Heart right ventricle (tissue), 16 donors: ENCODE results near the gene MYRF. TPM values are rescaled to one million over a fixed set of nuclear protein-coding genes. Genes with fewer than 3 reads are reported as not detected.

Source experiments
- ATAC-seq, 8 donors: fragments of 200-7000 bp; cut with Tn5 transposase; one replicate each; pipeline ENCODE4 v1.9.1; 2020; ENCODE audit warnings: mild to moderate bottlenecking in 8 of 8, moderate library complexity in 8 of 8, moderate number of reproducible peaks in 1 of 8
- DNase-seq, 2 donors: peaks; one replicate each; pipeline ENCODE4 v3.0.0-alpha.2; 2020
- H3K27ac ChIP-seq, 10 donors: fragments of 200-600 bp; sonication (generic) in 2 of 10; one replicate each; pipeline versions ENCODE4 v1.5.0 to v1.8.0; 2020 to 2022; ENCODE audit warnings: mild to moderate bottlenecking in 3 of 10
- H3K27me3 ChIP-seq, 7 donors: fragments of 200-600 bp; one replicate each; pipeline ENCODE4 v1.8.0; 2021 to 2022; ENCODE audit warnings: mild to moderate bottlenecking in 2 of 7
- H3K36me3 ChIP-seq, 9 donors: fragments of 200-600 bp; sonication (generic) in 1 of 9; one replicate each; pipeline versions ENCODE4 v1.5.0 to v1.8.0; 2020 to 2022; ENCODE audit warnings: mild to moderate bottlenecking in 2 of 9
- H3K4me1 ChIP-seq, 9 donors: fragments of 200-600 bp; sonication (generic) in 1 of 9; one replicate each; pipeline versions ENCODE4 v1.5.0 to v1.8.0; 2020 to 2022; ENCODE audit warnings: mild to moderate bottlenecking in 4 of 9
- H3K4me3 ChIP-seq, 10 donors: fragments of 200-600 bp; sonication (generic) in 2 of 10; one replicate each; pipeline versions ENCODE4 v1.5.0 to v1.8.0; 2020 to 2022; ENCODE audit warnings: mild to moderate bottlenecking in 7 of 10, moderate library complexity in 2 of 10
- H3K9me3 ChIP-seq, 11 donors: fragments of 200-600 bp in 10 of 11; sonication (generic) in 2 of 11; one replicate each; pipeline versions ENCODE4 v1.5.0 to v1.8.0; 2013 to 2022; ENCODE audit warnings: mild to moderate bottlenecking in 2 of 11, control low read depth in 1 of 11, moderate library complexity in 1 of 11
- WGBS, 2 donors: extraction: QIAGEN DNeasy Blood & Tissue Kit; methylation state at CpG; one replicate each; pipeline ENCODE4 v1.1.7; 2013; ENCODE audit warnings: inconsistent platforms in 1 of 2; 5-methylcytosine and 5-hydroxymethylcytosine counted together
- intact Hi-C, 10 donors: fragments of 100-400 bp; cut with DNase I; formaldehyde crosslinking; loops; one replicate each; pipeline versions ENCODE4 v1.11.1 to v1.14.2; 2022
- polyA plus RNA-seq, 2 donors: library from polyadenylated mRNA; stranded (reverse); fragments of 200-250 nt; gene quantifications; one replicate each; pipeline ENCODE4 v1.2.3, GENCODE V29; 2013
- total RNA-seq, 10 donors: library from RNA; stranded (reverse); fragmentation: NEBNext Ultra II Directional in 3 of 10; extraction: Animal tissue kit (Norgen Biotek cat#: 25700) in 3 of 10; gene quantifications; one replicate each; pipeline versions ENCODE4 v1.2.1 to v1.2.4, GENCODE V29; 2021 to 2023
- TF ChIP-seq, protein P1 (sequence below), 9 donors: fragments of 200-600 bp; sonication (generic) in 2 of 9; IDR thresholded peaks; one replicate each; pipeline versions ENCODE4 v1.5.0 to v1.8.0; 2021 to 2022; ENCODE audit warnings: antibody characterized with exemption in 9 of 9, mild to moderate bottlenecking in 5 of 9, moderate library complexity in 1 of 9
- donor health status: Arrhythmogenic right ventricular cardiomyopathy.
- donor health status: ischemic (EF 13 %, LVEDD 7.1; RV severe dilation, severe dysfunction).
- donor health status: healthy with polysubstance abuse.
- donor health status: DM: no; HTN: yes; CAD: no.
- donor health status: DM: no; HTN: no; CAD: no.
- donor health status: ischemic (EF 25% LVEDD 6.9; RV normal size, moderate dysfunction).
- donor health status: ischemic (EF 25% LVEDD 5.7; RV mildly dilated, moderate dysfunction).
- donor health status: healthy.
- donor health status: DM: yes; HTN: yes; CAD: no.
- donor health status: Ischemic cardiomyopathy.
- donor health status: ischemic (EF 35%, LVEDD 5.7; RV mildly dilated, moderate dysfunction).
- donor health status: nonischemic (EF 11% LVEDD 7.7; RV severe dilation, severe dysfunction).
- donor health status: DM: yes; HTN: yes; CAD: no.
- donor health status: PGD.
- donor health status: ischemic (EF 29% LVEDD 5.4; RV normal size, mild dysfunction).
- donor health status: nonischemic (EF 23%, LVEDD 6.1; RV moderate dilation, normal function).

The MYRF gene
- total and polyA plus RNA-seq, 12 donors: 0.13 to 1.2 (median 0.26) TPM

DNA sequence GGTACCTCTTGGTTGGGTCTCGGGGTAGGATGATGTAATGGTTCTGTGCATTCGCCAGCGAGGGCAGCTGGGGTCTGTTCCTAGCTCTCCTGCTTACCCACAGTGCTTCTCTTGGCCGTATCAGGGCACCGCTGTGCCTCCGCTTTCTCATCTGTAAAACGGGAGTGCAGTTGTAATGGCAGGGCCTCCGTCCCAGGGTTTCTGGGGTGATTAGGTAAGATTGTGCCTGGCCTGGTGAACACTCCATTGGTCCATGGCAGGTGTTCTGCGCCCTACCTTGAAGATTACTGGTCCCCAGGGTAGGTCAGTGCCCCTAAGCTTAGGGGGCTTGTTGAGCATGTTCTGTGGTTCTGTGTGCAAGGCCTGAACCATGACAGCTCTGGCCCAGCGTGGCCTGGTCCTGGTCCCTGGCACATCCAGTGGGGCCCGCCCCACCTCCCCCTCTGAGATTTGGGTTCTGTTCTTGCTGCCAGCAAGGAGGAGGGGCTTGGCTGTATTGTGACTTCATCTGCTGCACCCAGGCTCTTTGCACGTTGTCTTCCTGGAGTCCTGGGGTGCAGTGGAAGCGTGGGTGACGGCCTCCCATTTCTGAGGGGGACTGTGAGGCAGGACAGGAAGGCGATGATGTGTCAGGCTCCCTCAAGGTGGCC lies 4.9 kb downstream of the MYRF start:
- TF ChIP-seq, protein P1, sequence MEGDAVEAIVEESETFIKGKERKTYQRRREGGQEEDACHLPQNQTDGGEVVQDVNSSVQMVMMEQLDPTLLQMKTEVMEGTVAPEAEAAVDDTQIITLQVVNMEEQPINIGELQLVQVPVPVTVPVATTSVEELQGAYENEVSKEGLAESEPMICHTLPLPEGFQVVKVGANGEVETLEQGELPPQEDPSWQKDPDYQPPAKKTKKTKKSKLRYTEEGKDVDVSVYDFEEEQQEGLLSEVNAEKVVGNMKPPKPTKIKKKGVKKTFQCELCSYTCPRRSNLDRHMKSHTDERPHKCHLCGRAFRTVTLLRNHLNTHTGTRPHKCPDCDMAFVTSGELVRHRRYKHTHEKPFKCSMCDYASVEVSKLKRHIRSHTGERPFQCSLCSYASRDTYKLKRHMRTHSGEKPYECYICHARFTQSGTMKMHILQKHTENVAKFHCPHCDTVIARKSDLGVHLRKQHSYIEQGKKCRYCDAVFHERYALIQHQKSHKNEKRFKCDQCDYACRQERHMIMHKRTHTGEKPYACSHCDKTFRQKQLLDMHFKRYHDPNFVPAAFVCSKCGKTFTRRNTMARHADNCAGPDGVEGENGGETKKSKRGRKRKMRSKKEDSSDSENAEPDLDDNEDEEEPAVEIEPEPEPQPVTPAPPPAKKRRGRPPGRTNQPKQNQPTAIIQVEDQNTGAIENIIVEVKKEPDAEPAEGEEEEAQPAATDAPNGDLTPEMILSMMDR (IDR thresholded peaks at IDR 0.05): no peak
- H3K27ac ChIP-seq: no peak overlapping the region
- ATAC-seq: no peak
- H3K9me3 ChIP-seq: no peaks in the 10 kb centered on the region
- H3K27me3 ChIP-seq: peaks cover 0 to 16% (median 8%) of the 10 kb centered on the region in 7 donors
- peaks cover 0 to 15% (median 4%) of the 10 kb centered on the region in 9 donors for H3K4me1 ChIP-seq
- no peak overlapping the region for H3K4me3 ChIP-seq
- intact Hi-C loops: no loop called here
- 89 to 90% methylated on average over 15 of the region's 15 CpGs for WGBS, 2 donors
- no peaks in the 10 kb centered on the region for H3K36me3 ChIP-seq
- no peak for DNase-seq

DNA sequence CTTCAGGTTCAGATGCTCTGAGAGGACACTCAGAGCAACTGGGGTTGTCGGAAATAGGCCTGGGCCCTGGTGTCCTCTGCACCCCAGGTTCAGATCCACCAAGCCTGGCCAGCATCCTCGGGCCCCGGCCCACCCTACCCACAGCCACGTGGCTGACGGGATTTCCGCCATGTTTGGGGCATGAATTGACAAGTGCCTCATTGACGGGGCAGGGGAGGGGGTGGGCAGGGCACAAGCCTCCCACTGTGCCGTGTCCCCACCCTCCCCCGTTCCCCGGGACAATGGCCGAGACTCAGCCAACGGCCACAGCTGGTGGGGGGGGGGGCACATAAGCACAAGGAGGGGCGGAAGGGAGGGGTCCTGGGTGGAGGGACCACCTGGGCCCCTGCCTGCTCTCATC lies 8.5 kb downstream of the MYRF start:
- TF ChIP-seq, protein P1 (IDR thresholded peaks at IDR 0.05): no peak
- 70 to 80% methylated on average over 13 of the region's 13 CpGs for WGBS, 2 donors
- DNase-seq (no peak), ATAC-seq (no peak)
- H3K36me3 ChIP-seq: no peaks in the 10 kb centered on the region
- H3K27me3 ChIP-seq: peaks cover 0 to 21% (median 3%) of the 10 kb centered on the region in 7 donors
- H3K4me1 ChIP-seq: peaks cover 0 to 10% (median 0%) of the 10 kb centered on the region in 9 donors
- intact Hi-C loops: no loop called here
- no peak overlapping the region for H3K4me3 ChIP-seq
- no peak overlapping the region for H3K27ac ChIP-seq
- no peaks in the 10 kb centered on the region for H3K9me3 ChIP-seq

DNA sequence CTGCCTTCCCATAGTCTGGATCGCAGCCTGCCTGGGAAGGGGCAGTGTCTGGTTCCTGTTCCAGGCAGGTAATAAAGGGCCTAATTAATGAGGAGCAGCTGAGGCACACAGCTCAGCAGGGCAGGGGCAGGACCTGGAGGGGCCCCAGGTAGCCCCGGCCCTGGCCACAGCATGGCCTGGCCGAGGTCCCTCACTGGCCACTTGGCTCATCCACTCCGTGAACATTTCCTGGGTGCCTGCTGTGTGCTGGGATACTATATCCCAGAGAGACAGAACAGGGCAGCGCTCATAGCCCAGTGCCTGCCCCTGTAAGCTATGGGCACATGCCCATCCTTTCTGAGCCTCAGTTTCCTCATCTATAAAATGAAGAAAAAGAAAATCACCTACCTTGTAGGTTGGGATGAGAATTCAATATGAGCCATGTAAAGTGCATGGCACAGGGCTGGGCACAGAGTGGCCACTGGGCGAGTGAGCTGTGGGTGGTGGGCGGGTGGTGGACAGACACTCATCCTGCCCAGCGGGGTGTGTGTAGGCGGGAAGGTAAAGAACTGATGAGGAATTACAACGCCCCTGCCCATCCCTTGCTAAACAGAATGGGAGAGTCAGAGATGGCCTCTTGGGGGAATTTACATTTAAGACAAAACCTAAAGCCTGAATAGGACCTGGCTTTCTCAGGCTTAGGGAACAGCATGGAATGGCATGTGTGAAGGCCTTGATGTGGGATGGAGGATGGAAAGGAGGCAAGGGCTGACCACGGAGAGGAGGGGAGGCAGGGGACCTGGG lies 9.2 kb downstream of the MYRF start:
- TF ChIP-seq, protein P1 (IDR thresholded peaks at IDR 0.05): no peak
- no peak overlapping the region for H3K27ac ChIP-seq
- no peak for DNase-seq
- H3K4me3 ChIP-seq: no peak overlapping the region
- H3K4me1 ChIP-seq: peaks cover 0 to 3% (median 0%) of the 10 kb centered on the region in 9 donors
- intact Hi-C loops: no loop called here
- no peaks in the 10 kb centered on the region for H3K36me3 ChIP-seq
- 81 to 86% methylated on average over 11 of the region's 11 CpGs for WGBS, 2 donors
- peaks cover 0 to 21% (median 3%) of the 10 kb centered on the region in 7 donors for H3K27me3 ChIP-seq
- no peaks in the 10 kb centered on the region for H3K9me3 ChIP-seq
- no peak for ATAC-seq

DNA sequence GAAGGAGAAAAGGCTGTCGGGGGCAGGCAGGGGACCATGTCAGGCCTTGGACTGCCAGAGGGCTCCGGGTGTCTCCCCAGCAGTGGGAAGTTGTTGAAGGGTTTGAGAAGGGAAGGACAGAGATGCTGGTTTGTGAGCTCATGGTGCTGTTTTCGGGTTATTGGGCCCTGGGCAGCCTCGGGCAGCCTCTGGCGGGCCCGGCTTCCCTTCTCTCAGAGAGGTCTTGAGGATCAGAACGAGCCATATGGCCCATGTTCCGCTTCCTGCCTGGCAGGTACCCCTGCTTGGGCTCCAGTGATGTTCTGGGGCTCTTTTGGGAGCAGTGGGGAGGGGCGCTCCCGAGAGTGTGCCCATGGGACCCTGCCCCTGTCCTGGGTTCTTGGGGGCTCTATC lies 9.8 kb downstream of the MYRF start:
- Histone ChIP-seq H3K36me3 (no peaks in the 10 kb centered on the region), H3K4me3 (no peak overlapping the region), H3K4me1 (no peaks in the 10 kb centered on the region), H3K27ac (no peak overlapping the region), H3K9me3 (no peaks in the 10 kb centered on the region), H3K27me3 (peaks cover 0 to 21% (median 3%) of the 10 kb centered on the region in 7 donors)
- intact Hi-C loops: no loop called here
- DNase-seq: no peak
- WGBS, 2 donors: 67 to 68% methylated on average over 10 of the region's 10 CpGs
- TF ChIP-seq, protein P1 (IDR thresholded peaks at IDR 0.05): no peak
- ATAC-seq: no peak
